ENCODE measurements around the gene SVIL.

The SVIL gene

GRCh38 chr10:29492774-29493173 lies 142.0 kb downstream of the SVIL start:
- TF ChIP-seq TEAD4 (IDR thresholded peaks at IDR 0.05) (no peak), FOXM1 (IDR thresholded peaks at IDR 0.05; ENCODE audit: borderline replicate concordance, low read depth) (no peak), USF1 (IDR thresholded peaks at IDR 0.05) (no peak), TCF12 (IDR thresholded peaks at IDR 0.05; ENCODE audit: low read depth) (no peak), REST (IDR thresholded peaks at IDR 0.05; ENCODE audit: low read depth) (no peak)

DNA sequence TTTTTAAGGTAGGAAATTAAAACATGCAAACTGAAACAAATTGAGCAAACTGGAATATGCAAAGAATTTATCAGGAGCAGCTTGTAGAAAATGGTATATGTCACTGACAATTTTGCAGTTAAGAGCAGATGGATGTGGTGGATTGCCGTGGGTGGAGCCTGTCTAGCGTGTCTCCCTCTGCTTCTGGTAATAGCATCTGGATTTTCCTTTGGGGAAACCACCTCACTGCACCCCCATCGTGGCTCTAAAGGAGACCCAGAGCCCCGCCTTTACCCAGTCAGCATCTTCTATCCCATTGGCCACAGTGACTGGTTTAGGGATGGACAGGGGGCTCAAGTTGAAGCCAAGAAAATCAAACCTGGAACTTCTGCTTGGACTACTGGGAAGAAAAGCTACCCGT lies 142.9 kb downstream of the SVIL start:
- TF ChIP-seq YY1 (IDR thresholded peaks at IDR 0.05; ENCODE audit: low read depth) (no peak), FOXM1 (IDR thresholded peaks at IDR 0.05; ENCODE audit: borderline replicate concordance, low read depth) (no peak), CREB1 (IDR thresholded peaks at IDR 0.05; ENCODE audit: low read depth) (no peak), RAD21 (IDR thresholded peaks at IDR 0.05; ENCODE audit: low read depth) (no peak), REST (IDR thresholded peaks at IDR 0.05; ENCODE audit: low read depth) (no peak), TAF1 (IDR thresholded peaks at IDR 0.05; ENCODE audit: low read depth) (no peak), EP300 (IDR thresholded peaks at IDR 0.05; ENCODE audit: borderline replicate concordance) (no peak), USF1 (IDR thresholded peaks at IDR 0.05) (no peak), NFIC (IDR thresholded peaks at IDR 0.05) (no peak), TEAD4 (IDR thresholded peaks at IDR 0.05) (no peak), CEBPB (IDR thresholded peaks at IDR 0.05) (no peak)

GRCh38 chr10:29486433-29486832 lies 148.3 kb downstream of the SVIL start:
- TF ChIP-seq ZBTB7A (IDR thresholded peaks at IDR 0.05; ENCODE audit: low read depth), result no peak
- TF ChIP-seq EP300 (IDR thresholded peaks at IDR 0.05; ENCODE audit: borderline replicate concordance), result no peak
- TF ChIP-seq NFIC (IDR thresholded peaks at IDR 0.05), result no peak
- TF ChIP-seq CREB1 (IDR thresholded peaks at IDR 0.05; ENCODE audit: low read depth), result no peak
- TF ChIP-seq REST (IDR thresholded peaks at IDR 0.05; ENCODE audit: low read depth), result no peak
- TF ChIP-seq FOXM1 (IDR thresholded peaks at IDR 0.05; ENCODE audit: borderline replicate concordance, low read depth), result no peak
- TF ChIP-seq, protein P1, sequence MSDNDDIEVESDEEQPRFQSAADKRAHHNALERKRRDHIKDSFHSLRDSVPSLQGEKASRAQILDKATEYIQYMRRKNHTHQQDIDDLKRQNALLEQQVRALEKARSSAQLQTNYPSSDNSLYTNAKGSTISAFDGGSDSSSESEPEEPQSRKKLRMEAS (IDR thresholded peaks at IDR 0.05), result no peak
- TF ChIP-seq CEBPB (IDR thresholded peaks at IDR 0.05), result no peak
- no peak for TF ChIP-seq YY1 (IDR thresholded peaks at IDR 0.05; ENCODE audit: low read depth)
- TF ChIP-seq TEAD4 (IDR thresholded peaks at IDR 0.05), result no peak
- TF ChIP-seq TAF1 (IDR thresholded peaks at IDR 0.05; ENCODE audit: low read depth), result no peak
- TF ChIP-seq USF1 (IDR thresholded peaks at IDR 0.05), result no peak

DNA sequence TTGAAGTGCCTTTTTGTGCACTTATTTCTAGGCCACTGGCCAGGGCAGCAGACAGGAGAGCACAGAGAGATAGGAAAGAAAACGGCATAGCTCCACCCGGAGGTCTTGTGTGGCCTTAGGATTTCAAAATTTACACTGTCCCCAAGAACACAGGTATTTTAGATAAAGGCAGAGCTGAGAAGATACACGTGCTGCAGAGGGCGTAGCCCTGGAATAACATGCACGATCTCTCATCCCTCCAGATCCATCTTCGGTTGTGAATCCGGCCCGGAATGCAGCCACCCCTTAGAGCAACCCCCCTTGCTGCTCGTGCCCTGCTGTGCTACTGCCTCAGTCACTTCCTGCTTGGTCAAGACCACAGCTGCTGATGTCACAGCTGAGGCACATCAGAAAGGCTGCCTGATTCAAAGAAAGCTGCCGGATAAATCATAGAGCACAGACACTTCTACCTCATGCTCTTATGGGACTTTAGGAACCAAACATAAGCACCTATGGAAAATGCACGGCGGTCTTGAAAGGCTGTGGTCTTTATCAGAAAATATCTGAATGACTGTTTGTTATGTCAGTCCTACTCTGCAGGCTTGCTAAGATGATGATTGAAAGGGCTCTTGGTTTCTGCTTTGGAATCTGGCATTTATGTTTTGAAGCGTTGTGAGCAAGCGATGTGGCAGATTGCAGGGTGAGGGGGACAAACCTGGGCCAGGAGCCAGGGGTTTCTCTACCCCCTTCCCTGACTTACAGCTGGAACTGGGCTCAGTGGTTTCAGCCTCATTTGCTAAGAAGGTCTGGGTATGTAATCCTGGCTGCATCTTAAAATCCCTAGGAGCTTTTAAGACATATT lies 152.0 kb downstream of the SVIL start:
- TF ChIP-seq EP300 (IDR thresholded peaks at IDR 0.05; ENCODE audit: borderline replicate concordance) (no peak), EGR1 (IDR thresholded peaks at IDR 0.05) (no peak), RAD21 (IDR thresholded peaks at IDR 0.05; ENCODE audit: low read depth) (no peak), REST (IDR thresholded peaks at IDR 0.05; ENCODE audit: low read depth) (no peak), TEAD4 (IDR thresholded peaks at IDR 0.05) (no peak), CEBPB (IDR thresholded peaks at IDR 0.05) (no peak), ZBTB7A (IDR thresholded peaks at IDR 0.05; ENCODE audit: low read depth) (no peak)
